Motor neuron (in vitro differentiated cells): ENCODE results near the gene LRRC4C. TPM values are rescaled to one million over a fixed set of nuclear protein-coding genes. Genes with fewer than 3 reads are reported as not detected.

ENCODE experiments used
- ATAC-seq, 8 experiments: fragments of 200-7000 bp; cut with Tn5 transposase; replicated peaks in 6 of 8; 2 replicates each; pipeline ENCODE4 v1.8.0; 2021; ENCODE audit warnings: mild to moderate bottlenecking in 8 of 8, moderate library complexity in 8 of 8
- H3K27ac ChIP-seq, 2 donors: fragments of 250-450 bp; sonication (Bioruptor Pico); 2 replicates each; pipeline ENCODE4 v1.9.0; 2021; ENCODE audit warnings: antibody characterized with exemption in 2 of 2, mild to moderate bottlenecking in 2 of 2, moderate library complexity in 1 of 2
- H3K4me1 ChIP-seq, 2 donors: fragments of 250-450 bp; sonication (Bioruptor Pico); replicated peaks in 1 of 2; 2 replicates each; pipeline ENCODE4 v1.6.1; 2021; ENCODE audit warnings: antibody characterized with exemption in 2 of 2, mild to moderate bottlenecking in 2 of 2, moderate library complexity in 1 of 2
- H3K4me3 ChIP-seq, 5 donors: fragments of 250-450 bp; sonication (Bioruptor Pico); 2 replicates each; pipeline ENCODE4 v1.9.0; 2021; ENCODE audit warnings: antibody characterized with exemption in 5 of 5, mild to moderate bottlenecking in 5 of 5, moderate library complexity in 4 of 5
- whole genome bisulfite sequencing, 10 experiments: fragments of 450-650 bp; shearing (Covaris generic); methylation state at CpG; one replicate each; pipeline ENCODE4 v1.0.0; 2022; 5-methylcytosine and 5-hydroxymethylcytosine counted together
- in situ Hi-C, 9 experiments: fragments of 400-800 bp; cut with MboI; loops; one replicate each; pipeline ENCODE4 v1.15.0; 2021; ENCODE audit warnings: low sequenced_read_pairs in 9 of 9, low pct_unique_long_range_greater_than_20kb in 2 of 9; ENCODE audit not compliant: unreplicated experiment in 9 of 9
- total RNA-seq, 8 experiments: library from RNA; unstranded; fragments of 300-600 nt; gene quantifications; 2 replicates each; pipeline versions ENCODE4 v1.2.3 to v1.2.4, GENCODE V29; 2022

Gene LRRC4C
- total RNA-seq: 10 to 100 TPM in 5 of 8 experiments, 1 to 10 TPM in 2, under 1 TPM in 1; 0.51 to 28.2 (median 12.8) TPM

DNA sequence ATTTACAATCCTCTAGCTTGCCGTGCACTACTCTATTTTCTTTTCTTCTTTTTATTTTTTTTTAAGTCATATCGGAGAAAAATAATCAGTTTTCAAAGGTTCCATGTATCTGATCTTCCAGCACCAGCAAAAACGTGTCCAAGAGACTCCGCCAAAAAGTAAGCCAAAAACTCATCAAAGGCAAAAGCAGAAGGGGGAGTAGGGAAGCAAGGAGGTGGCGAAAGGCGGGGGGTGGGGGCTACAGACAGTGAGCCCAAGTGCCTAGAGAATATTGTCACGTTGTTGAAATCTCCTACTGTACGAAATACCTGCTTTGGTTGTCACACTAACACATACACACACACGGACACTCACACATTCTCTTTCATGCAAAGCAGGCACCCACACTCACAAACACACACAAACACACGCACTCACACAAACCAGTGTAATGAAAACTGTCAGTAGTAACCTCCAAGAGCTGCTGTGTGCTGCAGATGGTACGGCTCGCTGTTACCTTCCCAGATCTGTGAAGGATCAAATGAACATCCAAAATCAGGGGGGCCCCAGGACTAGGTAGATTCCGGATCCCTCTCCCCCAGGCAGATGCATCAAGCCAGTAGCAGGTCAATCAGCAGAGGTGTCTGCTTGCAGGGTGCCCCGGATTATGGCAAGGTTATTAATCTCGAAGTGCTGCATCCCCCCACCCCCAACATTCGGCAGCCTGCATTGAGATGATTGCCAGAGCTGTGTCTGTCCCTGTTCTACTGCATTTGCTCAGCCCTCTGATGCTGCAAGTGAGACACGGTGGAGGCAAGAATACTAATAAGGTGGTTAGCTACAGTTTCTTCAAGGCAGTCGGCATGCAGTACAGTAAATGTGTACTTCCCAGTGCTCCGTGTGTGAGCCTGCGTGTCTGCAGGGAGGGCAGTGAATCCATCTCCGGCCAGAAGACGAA is at the start of gene LRRC4C:
Gene LRRC4C, minus strand, starts transcription at position 188 of the 937 bp plus-strand sequence.
- Histone ChIP-seq H3K4me3 (peak within 1 kb of the TSS; percentile 33 to 47 (median 38)), H3K27ac (peak within 1 kb of the TSS; percentile 24 to 37), H3K4me1 (peaks cover 11 to 25% of the 10 kb centered on the region in 2 donors)
- in situ Hi-C loops: loop anchor here in 2 of 9 experiments (25.0 kb wide), 2 partner anchors 1078 to 1828 kb away; no protein-coding TSS in a partner anchor
- 0 to 84% (median 12%) methylated on average over 2 to 16 of the region's 22 CpGs for WGBS, 10 experiments
- ATAC-seq: peak in 7 of 8 experiments; percentile 59 to 92 (median 90)

DNA sequence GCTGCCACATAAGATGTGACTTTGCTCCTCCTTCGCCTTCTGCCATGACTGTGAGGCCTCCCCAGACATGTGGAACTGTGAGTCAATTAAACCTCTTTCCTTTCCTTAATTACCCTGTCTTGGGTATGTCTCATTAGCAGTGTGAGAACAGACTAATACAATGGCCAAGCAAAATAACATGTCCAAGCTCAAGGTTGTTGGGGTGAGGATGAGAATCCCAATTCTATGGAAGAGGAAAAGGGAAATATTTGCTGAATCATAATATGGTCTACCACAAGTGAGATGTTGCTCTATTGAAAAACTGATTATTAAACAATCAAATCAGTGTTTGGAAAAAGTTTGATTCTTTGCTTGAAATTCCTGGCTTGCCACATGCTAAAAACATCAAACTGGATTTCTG is 48.7 kb upstream of the LRRC4C start:
- Histone ChIP-seq H3K4me3 (no peak overlapping the region), H3K27ac (no peak overlapping the region), H3K4me1 (no peaks in the 10 kb centered on the region)
- WGBS, 10 experiments: 0 to 100% (median 100%) methylated on average over 1 of the region's 1 CpG; no CpG with 5 or more reads in 3 of the 10 experiments
- in situ Hi-C loops: loop anchor here in 1 of 9 experiments (25.0 kb wide), 1 partner anchor 1029 kb away; no protein-coding TSS in a partner anchor
- ATAC-seq: no peak

DNA sequence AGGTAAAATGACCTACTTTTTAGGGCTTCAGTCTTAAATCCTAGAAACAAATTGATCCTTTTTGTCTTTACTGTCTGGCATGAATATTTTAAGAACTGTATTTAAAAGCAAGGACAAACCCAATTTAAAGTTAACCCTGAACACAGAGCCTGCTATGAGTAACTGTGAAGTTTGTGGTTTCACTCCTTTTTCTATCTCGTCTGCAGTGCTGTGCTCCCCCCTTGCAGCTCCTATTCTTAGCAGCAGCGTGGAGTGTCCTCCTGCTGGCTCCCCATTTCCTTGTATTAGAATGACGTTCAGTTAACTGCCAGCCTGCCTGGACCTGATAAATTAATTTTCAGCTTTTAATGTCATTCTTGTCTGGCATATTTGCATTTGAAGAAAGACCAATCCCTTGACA is 40.0 kb upstream of the LRRC4C start:
- peaks cover 4 to 7% of the 10 kb centered on the region in 2 donors for H3K4me1 ChIP-seq
- H3K4me3 ChIP-seq: no peak overlapping the region
- in situ Hi-C loops: no loop called here
- WGBS, 10 experiments: 0 to 68% (median 25%) methylated on average over 1 to 3 of the region's 3 CpGs; no CpG with 5 or more reads in 1 of the 10 experiments
- no peak for ATAC-seq
- no peak overlapping the region for H3K27ac ChIP-seq

DNA sequence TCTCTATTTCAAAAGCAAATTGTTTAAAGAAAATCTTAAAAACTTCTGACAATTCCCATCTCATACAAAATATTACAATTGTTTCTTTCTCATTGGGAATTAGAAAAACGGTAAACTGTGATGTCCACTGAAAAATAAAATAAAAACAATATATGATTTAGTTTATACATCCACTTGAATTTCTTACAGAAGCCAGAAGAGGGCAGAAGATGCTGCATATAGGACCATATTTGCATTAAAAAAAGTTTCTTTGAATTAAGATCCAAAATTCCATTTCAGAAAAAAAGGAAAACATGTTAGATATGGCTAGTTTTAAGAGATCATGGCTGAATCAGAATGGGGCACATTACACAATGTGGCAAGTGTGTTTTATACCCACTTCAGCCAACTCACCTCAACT is 39.3 kb upstream of the LRRC4C start:
- no peak overlapping the region for H3K27ac ChIP-seq
- WGBS, 10 experiments: 0 to 14% (median 0%) methylated on average over 1 of the region's 1 CpG
- peaks cover 4 to 7% of the 10 kb centered on the region in 2 donors for H3K4me1 ChIP-seq
- no peak for ATAC-seq
- no peak overlapping the region for H3K4me3 ChIP-seq
- in situ Hi-C loops: no loop called here

DNA sequence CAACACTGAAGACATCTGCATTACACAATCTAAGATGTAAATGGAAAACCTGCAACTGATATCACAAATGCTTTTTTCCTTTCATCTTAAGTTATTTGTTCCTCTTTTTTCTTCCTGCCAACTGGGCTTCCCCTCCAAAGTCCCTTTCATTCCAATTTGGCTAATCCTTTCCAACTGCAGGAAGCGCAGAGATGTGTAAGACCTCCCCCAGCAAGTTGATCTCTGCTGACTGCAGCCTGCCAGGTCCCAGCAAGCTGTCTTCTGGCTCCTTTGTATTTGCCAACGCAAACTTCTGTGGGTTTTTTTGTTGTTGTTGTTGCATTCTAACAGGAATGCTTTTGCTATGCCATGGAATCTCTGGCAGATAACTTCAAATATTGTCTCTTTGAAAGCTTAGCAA is 38.5 kb upstream of the LRRC4C start:
- H3K4me3 ChIP-seq: no peak overlapping the region
- H3K4me1 ChIP-seq: peaks cover 4 to 7% of the 10 kb centered on the region in 2 donors
- in situ Hi-C loops: no loop called here
- 0 to 46% (median 26%) methylated on average over 1 to 2 of the region's 2 CpGs; no CpG with 5 or more reads in 1 of the 10 experiments for WGBS, 10 experiments
- peak in 6 of 8 experiments; percentile 21 to 65 (median 40) for ATAC-seq
- no peak overlapping the region for H3K27ac ChIP-seq

DNA sequence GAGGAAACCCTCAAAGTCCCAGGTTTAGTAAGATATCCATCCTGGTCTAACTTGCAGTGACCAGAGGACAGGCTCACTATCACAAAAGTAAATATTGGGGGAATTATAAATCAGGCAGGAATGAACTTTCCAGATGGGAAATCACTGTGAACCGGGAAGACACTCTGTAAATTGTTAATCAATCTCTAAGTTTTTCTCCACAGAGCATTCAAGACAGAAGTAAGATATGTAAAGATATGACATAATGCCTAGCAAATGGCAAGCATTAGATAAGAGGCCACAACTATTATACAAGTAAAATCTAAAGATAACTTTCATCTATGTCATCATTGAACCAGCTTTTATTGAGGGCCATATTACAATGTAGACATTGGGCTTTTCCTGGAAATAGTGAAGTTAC is 35.3 kb upstream of the LRRC4C start:
- 0 to 100% (median 34%) methylated on average over 1 of the region's 1 CpG; no CpG with 5 or more reads in 2 of the 10 experiments for WGBS, 10 experiments
- in situ Hi-C loops: no loop called here
- no peak overlapping the region for H3K4me3 ChIP-seq

DNA sequence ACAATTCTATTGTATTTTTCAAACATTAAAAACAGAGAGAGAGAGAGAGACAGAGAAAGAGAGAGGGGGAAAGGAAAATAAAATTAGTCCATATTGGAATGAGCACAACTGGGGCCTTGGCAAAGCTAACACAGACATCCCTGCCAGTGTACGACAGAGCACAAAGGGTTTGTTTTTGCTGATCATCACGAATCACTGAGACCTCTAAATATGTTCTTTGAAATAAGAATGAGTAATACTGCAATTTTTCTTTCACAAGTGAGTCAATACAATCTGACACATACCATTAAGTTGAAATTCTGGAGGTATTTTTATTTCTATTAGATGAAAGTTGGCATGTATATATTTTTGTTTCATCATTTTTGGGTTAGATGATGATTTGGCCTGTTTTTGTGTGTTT is 27.0 kb upstream of the LRRC4C start:
- H3K4me3 ChIP-seq: no peak overlapping the region
- in situ Hi-C loops: no loop called here
- H3K27ac ChIP-seq: no peak overlapping the region
- peak in 3 of 8 experiments; percentile 24 to 72 (median 46) for ATAC-seq
- no peaks in the 10 kb centered on the region for H3K4me1 ChIP-seq
- WGBS, 10 experiments: 0 to 93% (median 33%) methylated on average over 2 of the region's 2 CpGs; no CpG with 5 or more reads in 1 of the 10 experiments

More for the DNA sequence above, 35.3 kb upstream of the LRRC4C start:
- H3K4me1 ChIP-seq: peaks cover 4 to 7% of the 10 kb centered on the region in 2 donors
- no peak for ATAC-seq
- no peak overlapping the region for H3K27ac ChIP-seq

DNA sequence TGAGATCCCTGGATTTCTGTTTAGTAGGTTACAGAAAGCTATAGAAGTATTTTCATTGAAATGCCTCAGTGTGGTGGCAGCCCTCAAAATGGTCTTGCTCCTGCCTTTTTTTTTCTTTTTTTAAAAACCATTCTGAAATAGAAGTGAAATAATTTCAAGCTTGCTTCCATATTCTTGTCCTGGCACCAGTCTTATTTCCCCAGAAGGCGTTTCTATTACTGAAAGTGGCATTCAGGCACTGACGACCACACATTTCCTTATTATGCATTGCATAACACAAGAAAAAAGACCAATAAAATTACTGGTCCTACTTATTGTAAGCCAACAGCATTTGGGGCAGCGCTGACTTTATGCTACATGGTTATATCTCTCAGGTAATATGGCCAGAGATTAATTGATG is 24.5 kb upstream of the LRRC4C start:
- ATAC-seq: peak in 1 of 8 experiments; percentile 37
- no peak overlapping the region for H3K4me3 ChIP-seq
- in situ Hi-C loops: no loop called here
- H3K4me1 ChIP-seq: no peaks in the 10 kb centered on the region
- H3K27ac ChIP-seq: no peak overlapping the region
- WGBS, 10 experiments: 0 to 100% (median 88%) methylated on average over 1 to 2 of the region's 3 CpGs; no CpG with 5 or more reads in 1 of the 10 experiments

DNA sequence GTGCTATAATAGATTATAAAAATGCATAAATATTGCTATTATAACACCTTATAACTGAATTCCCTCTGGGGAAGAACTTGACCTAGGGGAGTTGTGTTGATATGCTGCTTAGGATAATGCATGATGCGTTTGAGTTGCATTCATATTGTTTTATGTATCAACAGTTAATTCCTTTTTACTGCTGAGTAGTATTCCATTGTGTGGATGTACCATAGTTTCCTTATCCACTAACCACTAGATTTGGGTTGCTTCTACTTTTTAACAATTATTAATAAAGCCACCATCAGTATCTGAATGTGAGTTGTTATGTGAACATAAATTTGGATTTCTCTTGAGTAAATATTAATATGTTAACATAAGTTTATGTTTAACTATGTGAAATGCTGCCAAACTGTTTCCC is 19.7 kb upstream of the LRRC4C start:
- no peaks in the 10 kb centered on the region for H3K4me1 ChIP-seq
- WGBS, 10 experiments: 0 to 86% (median 52%) methylated on average over 1 of the region's 1 CpG; no CpG with 5 or more reads in 6 of the 10 experiments
- no peak for ATAC-seq
- H3K27ac ChIP-seq: no peak overlapping the region
- in situ Hi-C loops: no loop called here
- H3K4me3 ChIP-seq: no peak overlapping the region

DNA sequence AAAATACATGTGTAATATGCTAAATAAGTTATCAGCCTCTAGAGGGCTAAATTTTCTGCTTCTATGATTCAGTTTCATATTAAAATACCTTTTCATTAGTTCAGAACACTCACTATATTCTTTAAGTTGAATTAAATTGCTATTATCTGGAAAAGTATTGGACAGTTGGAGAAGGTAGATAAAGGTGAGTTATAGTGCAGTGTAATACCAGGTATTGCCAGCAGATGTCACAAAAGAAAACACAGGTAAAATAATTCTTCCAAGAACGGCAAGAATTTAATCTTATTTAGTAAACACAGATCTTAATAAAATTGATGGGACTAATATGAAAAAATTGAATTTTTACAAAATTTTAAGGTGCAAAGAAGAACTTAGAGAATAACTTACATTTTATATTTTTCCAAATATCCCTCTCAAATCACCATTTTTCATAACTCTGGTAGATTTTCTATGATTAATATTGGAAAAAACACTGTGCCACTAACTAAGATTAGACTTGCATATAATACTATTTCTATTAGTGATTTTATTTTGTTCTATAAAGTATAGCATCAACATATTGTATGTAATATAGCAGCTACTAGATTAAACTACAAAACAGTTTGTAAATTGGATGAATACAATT is 1.7 kb upstream of the LRRC4C start:
- H3K4me1 ChIP-seq: peaks cover 6 to 20% of the 10 kb centered on the region in 2 donors
- no peak overlapping the region for H3K27ac ChIP-seq
- in situ Hi-C loops: loop anchor here in 2 of 9 experiments (25.0 kb wide), 2 partner anchors 1076 to 1826 kb away; no protein-coding TSS in a partner anchor
- no peak for ATAC-seq
- 0 to 80% (median 44%) methylated on average over 1 of the region's 1 CpG for WGBS, 10 experiments
- H3K4me3 ChIP-seq: no peak overlapping the region

DNA sequence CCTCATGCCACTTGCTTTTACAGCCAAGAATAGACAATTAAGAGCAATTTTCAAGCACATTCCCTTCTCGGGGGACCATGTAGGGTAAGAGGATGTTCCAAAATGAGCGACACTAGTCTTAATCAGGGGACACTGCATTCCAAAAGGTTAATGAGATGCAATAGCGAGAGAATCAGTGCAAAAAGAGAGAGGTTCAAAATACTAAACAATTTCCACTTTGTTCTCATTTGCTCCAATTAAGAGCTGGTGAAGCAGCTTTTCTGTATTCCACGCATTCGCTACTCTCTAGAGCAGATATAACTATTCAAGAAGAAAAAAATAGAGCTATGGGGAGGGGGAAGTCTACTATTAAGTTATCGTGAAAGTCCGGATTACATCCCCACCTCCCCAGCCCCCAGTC is 811 bp downstream of the LRRC4C start:
- ATAC-seq: no peak
- no peak overlapping the region for H3K27ac ChIP-seq
- whole genome bisulfite sequencing, 10 experiments: 0 to 68% (median 34%) methylated on average over 3 to 7 of the region's 7 CpGs; no CpG with 5 or more reads in 1 of the 10 experiments
- H3K4me1 ChIP-seq: peaks cover 11 to 25% of the 10 kb centered on the region in 2 donors
- H3K4me3 ChIP-seq: peak overlapping the region; percentile 33 to 47 (median 38)
- in situ Hi-C loops: loop anchor here in 2 of 9 experiments (25.0 kb wide), 2 partner anchors 1079 to 1829 kb away; no protein-coding TSS in a partner anchor

DNA sequence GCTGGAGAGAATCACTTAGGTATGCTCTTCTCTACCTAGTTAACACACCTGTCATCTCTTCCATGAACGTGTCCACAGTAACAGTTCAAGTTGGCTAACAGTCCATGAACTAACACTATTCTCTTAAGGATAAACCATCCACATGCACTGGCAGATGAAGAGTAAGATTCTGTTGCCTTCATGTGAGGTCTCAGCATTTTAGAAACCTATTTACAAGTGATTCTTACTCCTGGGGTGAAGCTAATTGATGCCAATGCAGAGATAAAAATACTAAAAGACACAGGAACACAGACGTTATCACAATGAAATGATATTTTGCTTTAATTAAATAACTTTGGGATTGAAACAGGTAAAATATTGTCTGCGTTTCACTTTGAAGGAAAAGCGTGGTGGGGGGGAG is 1.3 kb downstream of the LRRC4C start:
- in situ Hi-C loops: loop anchor here in 2 of 9 experiments (25.0 kb wide), 2 partner anchors 1079 to 1829 kb away; no protein-coding TSS in a partner anchor
- 0 to 75% (median 36%) methylated on average over 1 to 4 of the region's 4 CpGs; no CpG with 5 or more reads in 1 of the 10 experiments for WGBS, 10 experiments

More for the DNA sequence above, 1.3 kb downstream of the LRRC4C start:
- H3K4me3 ChIP-seq: peak overlapping the region in 3 of 5 donors; percentile 5 to 47 (median 33)
- H3K27ac ChIP-seq: no peak overlapping the region
- ATAC-seq: no peak
- peaks cover 11 to 25% of the 10 kb centered on the region in 2 donors for H3K4me1 ChIP-seq
